Common myeloid progenitor, CD34-positive (primary cell): ENCODE results near the gene SSBP2.
A peak's percentile ranks its signal among the peaks of the same experiment; 100 is the strongest.
"Not testable (repeated sequence)": the region's sequence is repeated elsewhere in the genome, so short reads cannot be mapped to it uniquely, and the experiment has no call there.

Experiments used
- CTCF ChIA-PET: fragments of 350-600 bp; sonication (Branson Sonifier 250); formaldehyde crosslinking; loops from one replicate; lab custom pipeline; 2021; ENCODE audit warnings: antibody characterized with exemption; lab: Charles Lee
- POLR2A ChIA-PET: fragments of 350-600 bp; sonication (Branson Sonifier 250); formaldehyde crosslinking; loops from one replicate; lab custom pipeline; 2021; ENCODE audit warnings: antibody characterized with exemption; lab: Charles Lee
- DNase-seq, 3 donors: peaks; one replicate each; pipeline versions ENCODE4 v3.0.0 to v3.0.0-alpha.2; 2013
- H3K27ac ChIP-seq, 2 experiments: 1 replicate in 1 of 2; 2 replicates in 1 of 2; pipeline ENCODE4 v1.7.0; 2013; ENCODE audit warnings: inconsistent platforms in 2 of 2, low read length in 2 of 2, mild to moderate bottlenecking in 2 of 2, low read depth in 1 of 2, moderate library complexity in 1 of 2; ENCODE audit not compliant: severe bottlenecking in 2 of 2, insufficient read depth in 1 of 2, poor library complexity in 1 of 2
- H3K27me3 ChIP-seq, 5 experiments: replicated peaks in 2 of 5; 1 replicate in 3 of 5; 2 replicates in 2 of 5; pipeline versions ENCODE4 v1.6.1 to v1.7.0; 2013; ENCODE audit warnings: low read length in 4 of 5, mild to moderate bottlenecking in 2 of 5, moderate library complexity in 2 of 5, inconsistent platforms in 1 of 5; ENCODE audit not compliant: insufficient read depth in 5 of 5, control insufficient read depth in 4 of 5
- H3K36me3 ChIP-seq, 4 experiments: 1 replicate in 2 of 4; 2 replicates in 2 of 4; pipeline versions ENCODE4 v1.6.1 to v1.7.0; 2013; ENCODE audit warnings: low read length in 3 of 4, control low read depth in 1 of 4, mild to moderate bottlenecking in 1 of 4; ENCODE audit not compliant: control insufficient read depth in 4 of 4, insufficient read depth in 4 of 4
- H3K4me1 ChIP-seq, 4 experiments: 1 replicate in 3 of 4; 2 replicates in 1 of 4; pipeline versions ENCODE4 v1.6.1 to v1.7.1; 2013; ENCODE audit warnings: low read length in 3 of 4, mild to moderate bottlenecking in 3 of 4, control low read depth in 1 of 4, inconsistent platforms in 1 of 4, moderate library complexity in 1 of 4; ENCODE audit not compliant: control insufficient read depth in 4 of 4, insufficient read depth in 4 of 4; ENCODE audit errors: control extremely low read depth in 1 of 4
- H3K4me3 ChIP-seq, 7 experiments: 1 replicate in 4 of 7; 2 replicates in 3 of 7; pipeline versions ENCODE4 v1.5.1 to v1.7.0; 2013; ENCODE audit warnings: mild to moderate bottlenecking in 7 of 7, low read length in 6 of 7, moderate library complexity in 6 of 7, inconsistent platforms in 2 of 7, low read depth in 2 of 7, control low read depth in 1 of 7; ENCODE audit not compliant: insufficient read depth in 4 of 7, control insufficient read depth in 1 of 7; ENCODE audit errors: extremely low read depth in 1 of 7
- H3K9me3 ChIP-seq, 5 experiments: 1 replicate in 4 of 5; 2 replicates in 1 of 5; pipeline versions ENCODE4 v1.6.1 to v1.7.1; 2013; ENCODE audit warnings: low read length in 4 of 5, mild to moderate bottlenecking in 2 of 5, inconsistent platforms in 1 of 5, low read depth in 1 of 5, moderate library complexity in 1 of 5; ENCODE audit not compliant: control insufficient read depth in 4 of 5, insufficient read depth in 2 of 5; ENCODE audit errors: control extremely low read depth in 1 of 5
- WGBS: methylation state at CpG from one replicate; pipeline ENCODE4 v1.1.5; 2013; ENCODE audit not compliant: insufficient coverage; 5-methylcytosine and 5-hydroxymethylcytosine counted together

SSBP2 gene

DNA sequence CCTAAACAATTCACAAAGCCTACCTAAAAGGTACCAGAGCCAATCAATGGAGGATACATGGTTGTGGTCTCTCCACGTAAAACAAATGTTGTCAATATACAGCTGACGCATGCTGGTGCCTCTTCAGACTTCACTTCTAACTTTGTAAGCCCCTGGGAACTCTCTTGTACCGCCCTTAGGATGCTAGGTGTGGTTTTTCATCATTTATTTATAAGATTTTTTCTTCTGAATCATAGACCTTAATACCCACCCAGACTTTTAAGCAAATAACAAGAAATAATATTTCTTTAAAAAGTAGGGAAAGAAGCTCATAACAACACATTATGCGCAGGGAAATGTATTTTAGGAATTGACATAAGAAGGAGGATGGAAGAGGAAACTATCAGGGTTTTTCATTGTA is 33.0 kb downstream of the SSBP2 start:
- ChIA-PET POLR2A (interaction anchor here (1.2 kb wide), 1 partner anchor 12 kb away, joined by 3 read pairs; no protein-coding TSS in a partner anchor), CTCF (interaction anchor here (1.0 to 1.9 kb wide), 4 partner anchors 9 to 112 kb away, joined by 3 to 6 read pairs (median 3); no protein-coding TSS in a partner anchor)
- Histone ChIP-seq H3K27ac (peak overlapping the region in 1 of 2 experiments; percentile 3), H3K4me1 (peaks cover 22 to 65% (median 25%) of the 10 kb centered on the region in 4 experiments), H3K9me3 (peaks cover 0 to 2% (median 0%) of the 10 kb centered on the region in 5 experiments), H3K36me3 (peaks cover 2 to 3% (median 3%) of the 10 kb centered on the region in 4 experiments), H3K4me3 (no peak overlapping the region), H3K27me3 (no peaks in the 10 kb centered on the region)
- WGBS: no CpG with 5 or more reads among the region's 4 CpGs
- DNase-seq: no peak

GRCh38 chr5:81717226-81717625 is 33.7 kb downstream of the SSBP2 start:
- Histone ChIP-seq H3K4me3 (no peak overlapping the region), H3K27ac (no peak overlapping the region), H3K9me3 (peaks cover 0 to 2% (median 0%) of the 10 kb centered on the region in 5 experiments), H3K36me3 (peaks cover 2 to 3% (median 3%) of the 10 kb centered on the region in 4 experiments), H3K27me3 (no peaks in the 10 kb centered on the region), H3K4me1 (peaks cover 21 to 59% (median 26%) of the 10 kb centered on the region in 4 experiments)
- POLR2A ChIA-PET: interaction anchor here (1.2 kb wide), 1 partner anchor 12 kb away, joined by 3 read pairs; no protein-coding TSS in a partner anchor
- no peak for DNase-seq
- no CpG with 5 or more reads among the region's 1 CpG for WGBS
- CTCF ChIA-PET: interaction anchor here (1.1 to 1.9 kb wide), 2 partner anchors 8 to 14 kb away, joined by 3 to 6 read pairs; no protein-coding TSS in a partner anchor

DNA sequence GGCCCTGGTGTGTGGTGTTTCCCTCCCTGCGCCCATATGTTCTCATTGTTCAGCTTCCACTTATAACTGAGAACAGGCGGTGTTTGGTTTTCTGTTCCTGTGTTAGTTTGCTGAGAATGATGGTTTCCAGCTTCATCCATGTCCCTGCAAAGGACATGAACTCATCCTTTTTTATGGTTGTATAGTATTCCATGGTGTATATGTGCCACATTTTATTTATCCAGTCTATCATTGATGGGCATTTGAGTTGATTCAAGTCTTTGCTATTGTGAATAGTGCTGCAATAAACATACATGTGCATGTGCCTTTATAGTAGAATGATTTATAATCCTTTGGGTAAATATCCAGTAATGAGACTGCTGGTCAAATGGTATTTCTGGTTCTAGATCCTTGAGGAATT is 36.8 kb downstream of the SSBP2 start:
- DNase-seq, POLR2A ChIA-PET, H3K4me3 ChIP-seq, CTCF ChIA-PET, H3K27me3 ChIP-seq, H3K36me3 ChIP-seq, H3K9me3 ChIP-seq, H3K27ac ChIP-seq: not testable (repeated sequence)
- WGBS: no CpG with 5 or more reads among the region's 2 CpGs
- H3K4me1 ChIP-seq: peaks cover 10 to 53% (median 13%) of the 10 kb centered on the region in 4 experiments

DNA sequence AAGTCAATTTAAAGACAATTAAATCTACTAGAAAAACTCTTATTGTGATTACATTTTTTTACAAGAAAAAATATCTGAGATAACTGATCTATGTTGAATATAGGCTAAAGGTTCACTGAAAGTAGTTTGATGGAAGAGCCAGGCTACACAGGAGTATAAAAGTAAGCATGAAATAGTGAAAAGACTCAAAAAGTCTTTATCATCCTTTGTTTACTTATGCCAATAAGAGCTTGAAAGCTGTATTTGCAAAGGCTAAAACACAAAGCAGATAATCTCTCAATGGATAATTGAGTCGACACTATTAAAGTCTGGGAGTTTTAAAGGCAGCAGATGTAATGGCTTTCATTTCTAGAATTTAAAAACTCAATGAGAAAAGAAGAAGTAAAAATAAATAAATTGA is 42.0 kb downstream of the SSBP2 start:
- H3K4me1 ChIP-seq: peaks cover 0 to 24% (median 2%) of the 10 kb centered on the region in 4 experiments
- DNase-seq: no peak
- H3K27me3 ChIP-seq: no peaks in the 10 kb centered on the region
- H3K27ac ChIP-seq: no peak overlapping the region
- CTCF ChIA-PET: interaction anchor here (1.5 to 2.0 kb wide), 3 partner anchors 9 to 12 kb away, joined by 6 to 9 read pairs (median 6); no protein-coding TSS in a partner anchor
- no CpG with 5 or more reads among the region's 1 CpG for WGBS
- POLR2A ChIA-PET: no interaction called here
- H3K9me3 ChIP-seq: no peaks in the 10 kb centered on the region
- peaks cover 8 to 23% (median 17%) of the 10 kb centered on the region in 4 experiments for H3K36me3 ChIP-seq
- H3K4me3 ChIP-seq: no peak overlapping the region

- peaks cover 5 to 22% (median 13%) of the 10 kb centered on the region in 5 experiments for H3K9me3 ChIP-seq
- ChIA-PET CTCF (interaction anchor here (1.3 to 1.6 kb wide), 2 partner anchors 9 to 16 kb away, joined by 3 to 4 read pairs; no protein-coding TSS in a partner anchor), POLR2A (no interaction called here)
- no peak for DNase-seq
- H3K36me3 ChIP-seq: peaks cover 13 to 48% (median 29%) of the 10 kb centered on the region in 4 experiments
- H3K4me3 ChIP-seq: no peak overlapping the region
- no peaks in the 10 kb centered on the region for H3K4me1 ChIP-seq
- H3K27ac ChIP-seq: no peak overlapping the region
- H3K27me3 ChIP-seq: no peaks in the 10 kb centered on the region
- 100% methylated on average over 1 of the region's 2 CpGs for WGBS
Measured at GRCh38 chr5:81703840-81704239, 47.1 kb downstream of the SSBP2 start.

DNA sequence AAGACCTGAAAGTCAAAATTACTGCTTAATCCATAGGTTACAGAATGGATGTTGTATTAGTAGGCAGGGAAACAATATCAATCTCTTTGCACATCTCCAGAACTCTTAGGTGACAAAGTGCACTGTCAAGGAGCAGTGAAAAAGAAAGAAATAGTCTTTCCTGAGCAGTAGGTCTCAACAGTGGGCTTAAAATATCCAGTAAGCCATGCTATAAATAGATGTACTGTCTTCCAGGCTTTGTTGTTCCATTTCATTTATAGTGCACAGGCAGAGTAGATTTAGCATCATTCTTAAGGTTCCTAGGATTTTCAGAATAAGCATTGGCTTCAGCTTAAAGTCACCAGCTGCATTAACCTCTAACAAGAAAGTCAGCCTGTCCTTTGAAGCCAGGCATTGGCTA is 50.7 kb downstream of the SSBP2 start:
- no peak for DNase-seq
- Histone ChIP-seq H3K36me3 (peaks cover 5 to 37% (median 26%) of the 10 kb centered on the region in 4 experiments), H3K27me3 (no peaks in the 10 kb centered on the region), H3K4me1 (no peaks in the 10 kb centered on the region), H3K9me3 (peaks cover 5 to 22% (median 13%) of the 10 kb centered on the region in 5 experiments), H3K4me3 (no peak overlapping the region), H3K27ac (no peak overlapping the region)
- ChIA-PET POLR2A (no interaction called here), CTCF (interaction anchor here (1.6 to 2.4 kb wide), 3 partner anchors 9 to 12 kb away, joined by 3 to 6 read pairs (median 6); no protein-coding TSS in a partner anchor)

GRCh38 chr5:81698813-81699212 is 52.1 kb downstream of the SSBP2 start:
- Histone ChIP-seq H3K4me3 (no peak overlapping the region), H3K9me3 (peaks cover 6 to 22% (median 13%) of the 10 kb centered on the region in 5 experiments), H3K27ac (no peak overlapping the region), H3K27me3 (no peaks in the 10 kb centered on the region), H3K36me3 (peaks cover 5 to 38% (median 27%) of the 10 kb centered on the region in 4 experiments), H3K4me1 (no peaks in the 10 kb centered on the region)
- 100% methylated on average over 1 of the region's 2 CpGs for WGBS
- DNase-seq: no peak
- CTCF ChIA-PET: interaction anchor here (1.5 to 2.4 kb wide), 3 partner anchors 10 to 25 kb away, joined by 3 to 6 read pairs (median 5); no protein-coding TSS in a partner anchor
- POLR2A ChIA-PET: no interaction called here
